Measurements from ENCODE around the gene TLCD5. TPM values are rescaled to one million over a fixed set of nuclear protein-coding genes. Genes with fewer than 3 reads are reported as not detected.

Gene TLCD5
- total RNA-seq, 1 donor from 2014 or later, result 6.4 TPM

- DNase-seq (ENCODE audit: low read depth, low spot score), result no peak
These were observed 53.4 kb downstream of the TLCD5 start for GRCh38 chr11:120378474-120378873.

- DNase-seq (ENCODE audit: low read depth, low spot score), result no peak
These were observed 56.3 kb downstream of the TLCD5 start for GRCh38 chr11:120381401-120381800.

Other genes starting within 250 kb of the TLCD5 start
- 0.25 TPM in 1 of 2 replicates, not detected in the other for gene TRIM29, start 187.2 kb upstream of the TLCD5 start, total RNA-seq
- gene OAF, start 114.3 kb upstream of the TLCD5 start, total RNA-seq, result 3.3 and 4.2 TPM in 2 replicates
- gene POU2F3, start 85.2 kb upstream of the TLCD5 start, total RNA-seq, result not detected in 2 replicates
- 95.5 and 135 TPM in 2 replicates for gene ARHGEF12, start 11.1 kb downstream of the TLCD5 start, total RNA-seq
- 0.07 and 0.11 TPM in 2 replicates for gene GRIK4, start 186.4 kb downstream of the TLCD5 start, total RNA-seq